Right cardiac atrium (tissue), 5 donors: ENCODE results near the gene SAFB. TPM values are rescaled to one million over a fixed set of nuclear protein-coding genes. Genes with fewer than 3 reads are reported as not detected.

Source experiments
- ATAC-seq, 2 donors: fragments of 200-7000 bp; cut with Tn5 transposase; one replicate each; pipeline versions ENCODE4 v1.8.0 to v1.9.1; 2020; ENCODE audit warnings: moderate library complexity in 2 of 2, mild to moderate bottlenecking in 1 of 2
- DNase-seq, 3 donors: peaks; one replicate each; pipeline ENCODE4 v3.0.0-alpha.2; 2020
- H3K27ac ChIP-seq: one replicate; pipeline ENCODE4 v1.5.1; 2013; ENCODE audit warnings: mild to moderate bottlenecking, low read length, control low read depth, moderate library complexity
- H3K27me3 ChIP-seq: one replicate; pipeline ENCODE4 v1.6.1; 2013; ENCODE audit not compliant: control insufficient read depth, insufficient read depth
- H3K4me1 ChIP-seq: one replicate; pipeline ENCODE4 v1.6.1; 2013; ENCODE audit warnings: low read length; ENCODE audit not compliant: control insufficient read depth, insufficient read depth
- H3K4me3 ChIP-seq: one replicate; pipeline ENCODE4 v1.5.1; 2013; ENCODE audit warnings: low read length, control low read depth
- H3K9me3 ChIP-seq: one replicate; pipeline ENCODE4 v1.6.1; 2013; ENCODE audit warnings: low read length; ENCODE audit not compliant: control insufficient read depth
- WGBS: extraction: QIAGEN DNeasy Blood & Tissue Kit; methylation state at CpG from one replicate; pipeline ENCODE4 v1.1.7; 2013; 5-methylcytosine and 5-hydroxymethylcytosine counted together
- intact Hi-C, 4 donors: fragments of 100-400 bp; cut with DNase I; formaldehyde crosslinking; loops; one replicate each; pipeline versions ENCODE4 v1.11.0 to v1.14.0; 2022 to 2023
- polyA plus RNA-seq: library from polyadenylated mRNA; stranded (reverse); fragments of 200-250 nt; gene quantifications from one replicate; pipeline ENCODE4 v1.2.3, GENCODE V29; 2013
- total RNA-seq, 4 donors: library from RNA; stranded (reverse); fragmentation: NEBNext Ultra II Directional; extraction: Animal tissue kit (Norgen Biotek cat#: 25700); gene quantifications; one replicate each; pipeline ENCODE4 v1.2.1, GENCODE V29; 2021
- donor health status: healthy with polysubstance abuse.
- donor health status: DM: no; HTN: yes; CAD: no.
- donor health status: DM: no; HTN: no; CAD: no.
- donor health status: DM: no; HTN: yes; CAD: no; lungs with severe emphysema.
- donor health status: DM: yes; HTN: yes; CAD: no.

SAFB gene
- total and polyA plus RNA-seq, 5 donors: 48.4 to 65.0 (median 61.7) TPM

GRCh38 chr19:5678071-5678718 is 55.3 kb downstream of the SAFB start:
- H3K9me3 ChIP-seq: no peaks in the 10 kb centered on the region
- H3K27ac ChIP-seq: no peak overlapping the region
- peaks cover 13% of the 10 kb centered on the region for H3K4me1 ChIP-seq
- no peaks in the 10 kb centered on the region for H3K27me3 ChIP-seq
- no peak overlapping the region for H3K4me3 ChIP-seq
- no peak for ATAC-seq
- peak in 2 of 3 donors; percentile 15 to 48 for DNase-seq
- intact Hi-C loops: no loop called here
- 88% methylated on average over 22 of the region's 22 CpGs for WGBS

- Histone ChIP-seq H3K27me3 (no peaks in the 10 kb centered on the region), H3K9me3 (no peaks in the 10 kb centered on the region), H3K4me1 (peaks cover 13% of the 10 kb centered on the region), H3K4me3 (peak overlapping the region; percentile 82), H3K27ac (peak overlapping the region; percentile 93)
- ATAC-seq (peak in 1 of 2 donors; percentile 0), DNase-seq (peak; percentile 47 to 75 (median 67))
- WGBS: 23% methylated on average over 26 of the region's 26 CpGs
- intact Hi-C loops: no loop called here
Observed at GRCh38 chr19:5679289-5680083, 56.6 kb downstream of the SAFB start.

GRCh38 chr19:5680084-5680436 is 57.2 kb downstream of the SAFB start:
- DNase-seq: peak; percentile 65 to 85 (median 83)
- intact Hi-C loops: no loop called here
- WGBS: under 1% methylated on average over 23 of the region's 23 CpGs

GRCh38 chr19:5680437-5681368 is 57.8 kb downstream of the SAFB start, which contains the start of the genes HSD11B1L and MICOS13:
TSS of gene HSD11B1L (plus strand) at chr19:5681027. CDS start at chr19:5684833, 3,806 bp downstream.
TSS of gene MICOS13 (minus strand) at chr19:5680516. CDS start at chr19:5680486, 30 bp downstream.
- no peaks in the 10 kb centered on the region for H3K9me3 ChIP-seq
- intact Hi-C loops: no loop called here
- ATAC-seq (peak; percentile 93 to 96), DNase-seq (peak; percentile 99 to 100 (median 99))
- H3K4me1 ChIP-seq: peaks cover 13% of the 10 kb centered on the region
- peak within 1 kb of the TSS; percentile 82 for H3K4me3 ChIP-seq
- peak within 1 kb of the TSS; percentile 93 for H3K27ac ChIP-seq
- WGBS: under 1% methylated on average over 94 of the region's 94 CpGs
- no peaks in the 10 kb centered on the region for H3K27me3 ChIP-seq

More at GRCh38 chr19:5680084-5680436, 57.2 kb downstream of the SAFB start:
- H3K27me3 ChIP-seq: no peaks in the 10 kb centered on the region
- H3K9me3 ChIP-seq: no peaks in the 10 kb centered on the region
- H3K27ac ChIP-seq: peak overlapping the region; percentile 93
- H3K4me1 ChIP-seq: peaks cover 13% of the 10 kb centered on the region
- peak; percentile 0 to 9 for ATAC-seq
- H3K4me3 ChIP-seq: peak overlapping the region; percentile 82

- intact Hi-C loops: no loop called here
- no peaks in the 10 kb centered on the region for H3K9me3 ChIP-seq
- H3K4me3 ChIP-seq: peak overlapping the region; percentile 82
- no peak overlapping the region for H3K27ac ChIP-seq
- H3K4me1 ChIP-seq: peaks cover 9% of the 10 kb centered on the region
- no peak for ATAC-seq
- 63% methylated on average over 17 of the region's 17 CpGs for WGBS
- DNase-seq: peak in 1 of 3 donors; percentile 22
- H3K27me3 ChIP-seq: no peaks in the 10 kb centered on the region
Observed at GRCh38 chr19:5681391-5682106, 58.7 kb downstream of the SAFB start.

GRCh38 chr19:5682107-5682482 is 59.2 kb downstream of the SAFB start:
- peaks cover 9% of the 10 kb centered on the region for H3K4me1 ChIP-seq
- WGBS: 89% methylated on average over 3 of the region's 3 CpGs
- intact Hi-C loops: no loop called here
- no peak for DNase-seq
- H3K9me3 ChIP-seq: no peaks in the 10 kb centered on the region
- H3K4me3 ChIP-seq: no peak overlapping the region
- H3K27me3 ChIP-seq: no peaks in the 10 kb centered on the region
- H3K27ac ChIP-seq: no peak overlapping the region
- ATAC-seq: no peak

- Histone ChIP-seq H3K9me3 (no peaks in the 10 kb centered on the region), H3K4me3 (no peak overlapping the region), H3K4me1 (peaks cover 9% of the 10 kb centered on the region), H3K27ac (no peak overlapping the region), H3K27me3 (no peaks in the 10 kb centered on the region)
- ATAC-seq: no peak
- intact Hi-C loops: no loop called here
- DNase-seq: no peak
- 91% methylated on average over 10 of the region's 10 CpGs for WGBS
Observed at GRCh38 chr19:5683177-5683886, 60.4 kb downstream of the SAFB start.

GRCh38 chr19:5684694-5685430 is 62.0 kb downstream of the SAFB start:
- DNase-seq (peak in 1 of 3 donors; percentile 51), ATAC-seq (no peak)
- intact Hi-C loops: no loop called here
- WGBS: 86% methylated on average over 22 of the region's 22 CpGs
- Histone ChIP-seq H3K9me3 (no peaks in the 10 kb centered on the region), H3K27me3 (no peaks in the 10 kb centered on the region), H3K4me1 (peaks cover 4% of the 10 kb centered on the region), H3K27ac (no peak overlapping the region), H3K4me3 (no peak overlapping the region)

GRCh38 chr19:5686326-5686646 is 63.4 kb downstream of the SAFB start:
- ATAC-seq (no peak), DNase-seq (no peak)
- intact Hi-C loops: no loop called here
- peaks cover under 1% of the 10 kb centered on the region for H3K4me1 ChIP-seq
- H3K27me3 ChIP-seq: no peaks in the 10 kb centered on the region
- peak overlapping the region; percentile 45 for H3K4me3 ChIP-seq
- H3K27ac ChIP-seq: no peak overlapping the region
- no peaks in the 10 kb centered on the region for H3K9me3 ChIP-seq
- 42% methylated on average over 16 of the region's 16 CpGs for WGBS
